H54 (cell line): ENCODE results near the gene SH3BP4.
A peak's percentile ranks its signal among the peaks of the same experiment; 100 is the strongest.

Source experiments
- DNase-seq: peaks from one replicate; pipeline ENCODE4 v3.0.0; 2011; ENCODE audit warnings: low spot score, mixed read lengths; ENCODE audit not compliant: insufficient read length
- FAIRE-seq: peaks from 3 replicates; lab custom pipeline; 2011; peaks lifted over from hg19 to GRCh38; lab: Jason Lieb, UNC
- POLR2A ChIP-seq: IDR thresholded peaks from 2 replicates; pipeline ENCODE4 v1.6.1; 2011; ENCODE audit warnings: low read depth, mild to moderate bottlenecking, low read length

Gene SH3BP4, protein sequence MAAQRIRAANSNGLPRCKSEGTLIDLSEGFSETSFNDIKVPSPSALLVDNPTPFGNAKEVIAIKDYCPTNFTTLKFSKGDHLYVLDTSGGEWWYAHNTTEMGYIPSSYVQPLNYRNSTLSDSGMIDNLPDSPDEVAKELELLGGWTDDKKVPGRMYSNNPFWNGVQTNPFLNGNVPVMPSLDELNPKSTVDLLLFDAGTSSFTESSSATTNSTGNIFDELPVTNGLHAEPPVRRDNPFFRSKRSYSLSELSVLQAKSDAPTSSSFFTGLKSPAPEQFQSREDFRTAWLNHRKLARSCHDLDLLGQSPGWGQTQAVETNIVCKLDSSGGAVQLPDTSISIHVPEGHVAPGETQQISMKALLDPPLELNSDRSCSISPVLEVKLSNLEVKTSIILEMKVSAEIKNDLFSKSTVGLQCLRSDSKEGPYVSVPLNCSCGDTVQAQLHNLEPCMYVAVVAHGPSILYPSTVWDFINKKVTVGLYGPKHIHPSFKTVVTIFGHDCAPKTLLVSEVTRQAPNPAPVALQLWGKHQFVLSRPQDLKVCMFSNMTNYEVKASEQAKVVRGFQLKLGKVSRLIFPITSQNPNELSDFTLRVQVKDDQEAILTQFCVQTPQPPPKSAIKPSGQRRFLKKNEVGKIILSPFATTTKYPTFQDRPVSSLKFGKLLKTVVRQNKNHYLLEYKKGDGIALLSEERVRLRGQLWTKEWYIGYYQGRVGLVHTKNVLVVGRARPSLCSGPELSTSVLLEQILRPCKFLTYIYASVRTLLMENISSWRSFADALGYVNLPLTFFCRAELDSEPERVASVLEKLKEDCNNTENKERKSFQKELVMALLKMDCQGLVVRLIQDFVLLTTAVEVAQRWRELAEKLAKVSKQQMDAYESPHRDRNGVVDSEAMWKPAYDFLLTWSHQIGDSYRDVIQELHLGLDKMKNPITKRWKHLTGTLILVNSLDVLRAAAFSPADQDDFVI

DNA sequence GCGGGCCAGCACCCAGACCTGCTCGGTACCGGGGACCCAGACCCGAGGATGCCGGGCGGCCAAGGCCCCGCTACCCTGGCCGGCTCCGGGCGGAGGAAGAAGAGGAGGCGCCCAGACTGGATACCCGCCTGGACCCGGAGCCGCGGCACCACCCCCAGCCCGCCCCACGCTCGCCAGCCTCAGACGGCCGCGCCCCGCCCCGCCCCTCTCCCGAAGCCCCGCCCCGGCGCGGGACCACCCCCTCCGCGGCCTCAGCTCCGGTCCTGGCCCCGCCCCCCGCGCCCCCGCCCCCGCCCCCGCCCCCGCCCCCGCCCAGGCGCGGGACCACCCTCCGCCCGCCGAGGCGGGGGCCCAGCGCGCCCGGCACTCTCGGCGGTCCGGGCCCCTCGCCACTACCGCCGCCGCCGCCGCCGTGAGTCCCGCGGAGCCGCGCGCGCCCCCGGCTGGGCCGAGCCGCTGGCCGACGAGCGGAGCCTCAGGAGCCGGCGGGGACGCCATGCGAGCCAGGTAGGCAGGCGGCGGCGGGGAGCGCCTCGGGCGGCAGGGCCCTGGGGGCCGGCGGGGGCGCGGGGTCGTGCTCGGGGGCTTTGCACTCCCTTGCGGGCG is at the start of gene SH3BP4:
Gene SH3BP4, plus strand, starts transcription at position 354 of the 606 bp plus-strand sequence. CDS start 82,986 bp downstream, outside the sequence.
- no peak for FAIRE-seq
- peak; percentile 75 for DNase-seq
- TF ChIP-seq POLR2A, result peak; percentile 51

DNA sequence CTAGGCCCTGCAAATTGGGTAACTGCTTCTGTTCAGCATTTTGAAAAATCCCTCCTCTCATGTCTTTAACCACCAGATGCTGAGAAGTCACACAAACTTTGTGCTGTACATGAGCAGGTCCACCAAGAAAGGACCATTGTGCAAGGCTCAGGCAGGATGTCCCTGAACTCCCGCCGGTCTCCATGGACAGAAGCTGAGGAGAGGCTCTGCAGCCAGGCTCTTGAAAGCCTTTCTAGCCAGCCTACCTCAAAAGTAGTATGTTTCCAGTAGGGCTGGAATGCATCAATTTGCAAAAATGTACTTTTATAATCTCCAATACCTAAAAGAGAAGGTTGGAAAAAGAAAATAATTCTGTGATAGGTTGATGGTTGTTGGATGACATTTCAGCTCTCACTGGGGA is 47.0 kb upstream of the SH3BP4 start:
- TF ChIP-seq POLR2A, result no peak
- FAIRE-seq (no peak), DNase-seq (no peak)

DNA sequence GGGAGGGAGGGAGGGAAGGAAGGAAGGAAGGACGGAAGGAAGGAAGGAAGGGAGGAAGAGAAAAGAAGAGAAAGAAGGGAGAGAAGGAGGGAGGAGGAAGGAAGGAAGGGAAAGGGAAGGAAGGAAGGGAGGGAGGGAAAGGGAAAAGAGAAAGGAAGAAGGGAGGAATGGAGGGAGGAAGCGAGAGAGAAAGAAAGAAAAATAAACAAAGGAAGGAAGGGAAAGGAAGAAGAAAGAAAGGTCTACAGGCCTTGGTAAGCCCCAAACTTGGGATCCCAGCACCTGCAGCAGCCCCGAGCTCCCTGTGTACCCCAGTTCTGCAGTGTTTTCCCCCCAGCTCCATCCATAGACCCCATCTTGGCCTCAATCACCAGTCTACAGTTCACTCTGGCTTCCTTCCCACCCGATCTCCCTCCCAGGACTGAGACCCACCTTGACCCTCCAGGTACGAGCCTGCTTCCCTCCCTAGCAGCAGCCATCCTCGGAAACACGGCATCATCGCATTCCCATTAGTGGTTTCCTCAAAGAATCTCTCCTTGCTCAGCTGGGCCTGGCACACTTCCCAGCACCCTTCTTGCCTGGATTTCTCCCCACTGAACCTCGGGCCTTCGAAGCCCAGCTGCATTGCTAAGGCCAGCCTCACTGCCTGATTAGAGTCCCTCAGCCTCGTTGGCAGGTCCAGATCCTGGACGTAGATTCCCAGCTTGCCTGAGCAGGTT is 46.1 kb upstream of the SH3BP4 start:
- no peak for DNase-seq
- no peak for TF ChIP-seq POLR2A
- FAIRE-seq, result no peak

DNA sequence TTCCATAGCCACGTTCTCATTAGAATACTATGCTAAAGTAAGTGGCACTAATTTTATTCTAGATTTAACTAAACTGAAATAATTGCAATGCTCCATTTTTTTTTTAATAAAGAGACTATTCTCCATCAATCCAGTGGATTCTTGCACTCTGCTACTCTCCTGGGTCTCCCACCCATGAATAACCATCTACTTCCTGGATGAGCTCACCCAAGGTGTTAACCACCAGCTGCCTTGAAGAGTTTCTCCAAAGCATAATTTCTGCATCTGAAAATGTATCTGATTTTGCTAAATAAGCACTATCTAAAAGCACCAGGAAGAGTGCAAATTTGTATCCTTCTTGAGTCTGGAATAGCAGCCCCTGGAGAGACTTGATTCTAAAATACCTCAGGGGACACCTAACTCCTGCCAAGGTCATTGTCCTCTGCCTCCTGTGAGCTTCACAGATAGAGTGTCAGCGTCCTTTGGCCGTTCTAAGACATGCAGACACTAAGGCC is 41.6 kb upstream of the SH3BP4 start:
- no peak for TF ChIP-seq POLR2A
- DNase-seq, result no peak
- no peak for FAIRE-seq

DNA sequence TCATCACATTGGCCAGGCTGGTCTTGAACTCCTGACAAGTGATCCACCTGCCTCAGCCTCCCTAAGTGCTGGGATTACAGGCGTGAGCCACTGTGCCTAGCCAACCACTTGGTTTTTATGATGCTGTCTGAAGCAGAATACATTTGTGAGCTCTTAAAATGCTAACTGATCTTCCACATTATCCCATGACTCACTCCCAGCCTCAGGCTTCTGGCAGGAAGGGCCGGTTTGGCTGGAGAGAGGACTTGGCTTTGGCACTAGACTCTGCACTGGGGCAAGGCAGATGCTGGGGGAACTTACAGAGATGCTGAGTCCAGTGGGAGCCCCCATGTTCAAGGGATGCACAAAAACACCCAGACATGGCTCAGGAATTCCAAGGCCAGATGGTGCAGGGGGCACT is 40.5 kb upstream of the SH3BP4 start:
- no peak for TF ChIP-seq POLR2A
- peak; percentile 81 for FAIRE-seq
- DNase-seq, result peak; percentile 54

DNA sequence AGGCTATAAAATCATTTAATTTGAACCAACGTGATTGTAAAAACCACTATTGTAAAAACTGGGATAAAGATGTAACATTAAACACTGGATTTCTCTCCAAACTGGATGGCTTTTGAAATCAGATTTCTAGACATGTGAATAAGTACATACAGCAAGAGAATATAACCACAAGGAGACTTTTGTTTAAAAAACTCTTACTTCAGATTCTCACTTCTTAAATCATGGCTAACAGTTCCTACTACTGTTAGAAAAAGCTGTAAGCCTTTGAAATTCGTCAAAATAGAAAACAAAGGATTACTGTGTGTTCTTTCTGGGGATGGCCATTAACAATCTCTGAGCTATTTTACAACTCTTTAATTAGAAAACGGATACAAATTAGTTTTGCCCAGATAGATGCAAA is 39.4 kb upstream of the SH3BP4 start:
- no peak for TF ChIP-seq POLR2A
- FAIRE-seq (no peak), DNase-seq (no peak)

DNA sequence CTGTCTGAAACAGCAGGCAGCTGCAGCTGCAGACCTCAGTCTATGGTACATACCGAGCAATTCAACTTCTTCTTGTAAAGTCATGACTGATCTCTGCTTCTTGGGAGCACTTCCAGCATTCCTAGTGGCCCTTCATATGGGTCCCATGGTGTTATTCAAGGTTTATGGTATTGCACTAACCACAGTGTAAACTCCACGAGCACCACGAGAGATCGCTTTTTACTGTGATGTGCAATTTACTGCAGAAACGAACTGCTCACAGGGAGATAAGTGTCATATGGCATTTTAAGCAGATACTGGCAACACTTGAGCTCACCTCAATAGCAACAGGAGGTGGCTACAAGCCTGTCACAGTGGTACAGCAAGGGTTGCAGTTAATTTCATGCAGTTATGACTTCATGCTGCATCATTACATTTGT is 38.6 kb upstream of the SH3BP4 start:
- DNase-seq, result no peak
- FAIRE-seq, result no peak
- no peak for TF ChIP-seq POLR2A

DNA sequence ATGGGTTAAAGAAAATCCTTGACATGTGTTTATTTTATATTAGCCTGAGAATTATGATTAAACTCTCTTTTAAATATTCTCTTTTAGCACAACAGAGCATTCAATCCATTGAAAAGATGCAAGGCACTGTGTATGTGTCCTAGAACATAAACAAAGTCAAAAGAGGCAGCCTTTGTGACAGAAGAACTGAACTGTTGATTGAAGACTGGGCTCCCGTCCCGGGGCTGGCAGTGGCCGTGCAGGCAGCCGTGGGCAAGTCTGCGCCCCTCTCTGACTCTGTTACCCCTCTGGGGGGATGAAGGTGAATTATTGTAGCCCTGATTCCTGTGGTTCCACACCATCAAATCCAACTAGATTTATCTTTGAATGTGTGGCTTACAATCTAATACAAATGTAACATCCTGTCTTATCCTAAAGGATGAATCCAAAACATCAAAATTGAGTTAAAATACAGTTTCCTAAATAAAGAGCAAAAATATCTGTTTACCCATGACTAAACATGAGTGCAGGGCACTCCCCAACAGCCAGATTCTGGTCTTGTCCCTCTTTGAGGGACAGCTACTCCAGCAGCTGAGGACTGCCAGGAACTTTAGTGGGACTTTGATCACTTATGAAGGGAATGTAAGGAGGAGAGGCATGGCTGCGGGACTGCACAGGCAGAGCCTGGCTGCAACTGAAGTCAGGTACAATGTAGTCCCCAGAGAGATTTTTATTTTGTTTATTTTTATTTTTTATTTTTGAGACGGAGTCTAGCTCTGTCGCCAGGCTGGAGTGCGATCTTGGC is 37.3 kb upstream of the SH3BP4 start:
- no peak for FAIRE-seq
- TF ChIP-seq POLR2A, result no peak
- DNase-seq, result no peak

DNA sequence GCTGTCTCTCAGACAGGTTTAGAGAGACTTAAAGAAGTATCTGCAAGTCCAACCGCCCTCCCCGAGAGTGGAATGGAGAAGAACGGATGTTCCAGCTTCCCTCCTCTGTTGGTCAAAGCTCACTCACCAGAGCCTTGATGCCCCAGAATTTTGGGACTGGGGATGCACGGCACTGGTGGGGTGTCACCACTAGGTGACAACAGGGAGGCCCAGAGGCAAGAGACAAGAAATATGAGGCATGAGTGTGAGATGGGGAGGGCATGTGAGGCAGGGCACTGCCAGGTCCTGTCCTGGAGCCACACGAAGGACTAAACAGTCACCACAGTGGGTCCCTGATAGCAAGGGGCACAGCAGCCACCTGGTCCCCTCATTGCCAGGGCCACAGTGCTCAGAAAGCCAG is 35.1 kb upstream of the SH3BP4 start:
- FAIRE-seq (no peak), DNase-seq (no peak)
- no peak for TF ChIP-seq POLR2A

DNA sequence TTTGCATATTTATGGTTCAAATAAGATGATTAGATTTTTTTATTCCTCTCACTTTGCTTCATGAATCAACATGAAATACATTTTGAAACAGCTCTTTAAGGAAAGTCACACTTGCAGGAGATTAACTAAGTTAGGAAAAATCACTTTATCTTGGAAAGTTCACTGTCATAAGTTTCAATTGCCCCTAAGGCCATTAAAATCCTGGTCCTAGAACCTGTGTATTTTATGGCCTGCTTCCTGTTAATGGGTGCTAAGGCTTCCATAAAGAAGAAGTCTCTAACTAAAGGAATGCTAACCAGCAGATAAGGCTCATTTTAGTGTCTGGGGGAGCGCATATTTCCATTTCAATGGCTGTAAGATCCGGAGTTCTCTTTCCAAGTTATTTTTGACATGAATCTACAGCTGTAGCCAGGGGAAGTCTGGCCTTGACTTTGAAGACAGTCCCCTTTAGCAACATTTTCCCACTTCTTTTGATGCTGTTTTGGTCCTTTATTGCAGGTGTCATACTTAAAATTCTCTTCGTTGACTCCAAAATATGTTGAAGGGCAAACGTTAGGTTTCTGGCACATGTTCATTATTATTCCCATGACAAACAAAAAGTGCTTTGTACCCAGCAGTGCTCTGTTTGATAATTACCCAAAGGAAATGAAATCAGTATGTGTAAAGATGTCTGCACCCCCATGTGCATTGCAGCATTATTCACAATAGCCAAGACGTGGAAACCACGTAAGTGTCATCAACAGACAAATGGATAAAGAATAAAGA is 34.4 kb upstream of the SH3BP4 start:
- FAIRE-seq (no peak), DNase-seq (no peak)
- no peak for TF ChIP-seq POLR2A

DNA sequence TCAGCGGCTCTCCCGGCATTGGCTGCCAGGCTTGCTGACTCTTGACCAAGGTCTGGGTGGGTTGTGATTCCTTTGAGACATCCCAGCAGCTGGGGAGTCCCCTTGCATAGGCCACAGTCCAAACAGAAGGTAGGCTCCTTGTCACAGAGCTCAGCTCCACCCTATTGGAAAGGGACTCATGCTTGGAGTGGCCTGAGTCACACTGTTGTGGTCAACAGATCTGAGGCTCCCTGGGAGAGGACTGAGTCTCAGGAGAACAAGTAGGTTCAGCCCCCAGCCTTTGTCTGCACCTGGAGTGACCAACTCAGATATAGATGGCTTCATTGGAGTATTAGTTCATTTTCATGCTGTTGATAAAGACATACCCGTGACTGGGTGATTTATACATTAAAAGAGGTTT is 32.1 kb upstream of the SH3BP4 start:
- no peak for TF ChIP-seq POLR2A
- FAIRE-seq, result peak; percentile 95

DNA sequence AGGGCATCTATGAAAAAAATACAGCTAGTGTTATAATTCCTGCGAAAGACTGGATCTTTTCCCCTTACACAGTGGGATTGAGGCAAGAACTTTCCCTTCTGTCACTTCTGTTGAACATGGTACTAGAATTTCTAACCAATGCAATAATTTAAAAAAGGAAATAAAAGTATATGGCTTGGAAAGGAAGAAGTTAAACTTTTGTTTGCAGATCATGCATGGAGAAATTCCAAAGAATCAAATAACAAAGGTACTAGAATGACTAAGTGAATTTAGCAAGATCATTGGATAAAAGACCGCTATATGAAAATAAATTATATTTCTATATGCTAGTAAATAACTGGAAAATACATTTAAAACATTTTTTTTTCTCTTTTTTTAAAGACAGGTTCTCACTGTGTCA is 31.0 kb upstream of the SH3BP4 start:
- no peak for DNase-seq
- TF ChIP-seq POLR2A, result no peak
- no peak for FAIRE-seq

More for the DNA sequence above, 32.1 kb upstream of the SH3BP4 start:
- DNase-seq, result peak; percentile 32
